HK-2 (cell line): ENCODE measurements around the gene CELF1.
"Not testable (repeated sequence)": the region's sequence is repeated elsewhere in the genome, so short reads cannot be mapped to it uniquely, and the experiment has no call there.

Source experiments
- DNase-seq: peaks from one replicate; pipeline ENCODE4 v3.0.0-alpha.2; 2018; ENCODE audit not compliant: unreplicated experiment

The CELF1 gene

DNA sequence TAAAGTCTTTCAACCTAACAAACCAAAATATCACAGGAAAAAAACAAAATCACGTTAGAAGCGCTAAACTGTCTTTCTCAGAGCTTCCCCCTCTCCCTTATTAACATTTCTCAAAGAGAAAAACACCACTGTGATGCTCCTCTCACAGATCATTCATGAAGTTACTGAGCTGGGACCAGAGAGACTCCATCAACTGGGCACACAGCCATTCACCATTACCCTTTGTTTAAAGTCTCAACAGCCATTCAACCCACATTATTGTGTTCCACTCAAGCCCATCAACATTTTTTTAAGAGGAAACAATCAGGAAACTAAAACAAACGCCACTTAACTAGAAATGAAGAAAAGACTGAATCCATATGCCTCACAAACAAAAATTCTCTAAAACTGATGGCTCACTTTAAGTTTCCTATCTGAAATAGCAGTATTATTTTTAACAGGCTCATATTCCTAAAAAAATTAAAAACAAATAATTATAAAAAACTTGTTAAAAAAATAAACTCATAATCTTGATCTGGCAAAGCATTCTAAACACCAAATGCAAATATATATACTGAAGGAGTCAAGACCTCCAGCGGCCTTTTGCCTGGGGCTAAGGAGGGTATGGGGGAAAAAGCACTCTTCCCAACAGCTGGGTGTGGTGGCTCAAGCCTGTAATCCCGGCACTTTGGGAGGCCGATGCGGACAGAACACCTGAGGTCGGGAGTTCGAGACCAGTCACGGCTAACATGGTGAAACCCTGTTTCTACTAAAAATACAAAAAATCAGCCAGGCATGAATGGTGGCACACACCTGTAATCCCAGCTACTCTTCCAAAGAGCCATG, 14.0 kb downstream of the CELF1 start:
- DNase-seq, result no peak

DNA sequence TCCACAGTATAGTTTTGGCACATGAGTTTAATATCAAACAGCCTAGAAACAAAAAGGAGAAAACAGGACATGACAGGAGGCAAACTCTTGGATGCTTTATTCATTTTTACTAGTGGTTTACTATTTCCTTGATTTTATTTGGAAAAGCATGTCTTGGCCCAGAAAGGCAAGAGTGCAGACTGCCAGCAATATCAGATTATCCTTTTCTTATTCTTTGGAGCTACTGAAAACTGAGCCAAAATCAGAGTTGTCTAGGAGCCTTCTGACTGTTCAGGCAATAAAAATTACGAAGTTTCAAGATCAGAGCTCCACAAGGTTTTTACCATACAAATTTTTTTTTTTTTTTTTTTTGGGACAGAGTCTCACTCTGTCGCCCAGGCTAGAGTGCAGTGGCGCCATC, 16.0 kb downstream of the CELF1 start:
- no peak for DNase-seq

DNA sequence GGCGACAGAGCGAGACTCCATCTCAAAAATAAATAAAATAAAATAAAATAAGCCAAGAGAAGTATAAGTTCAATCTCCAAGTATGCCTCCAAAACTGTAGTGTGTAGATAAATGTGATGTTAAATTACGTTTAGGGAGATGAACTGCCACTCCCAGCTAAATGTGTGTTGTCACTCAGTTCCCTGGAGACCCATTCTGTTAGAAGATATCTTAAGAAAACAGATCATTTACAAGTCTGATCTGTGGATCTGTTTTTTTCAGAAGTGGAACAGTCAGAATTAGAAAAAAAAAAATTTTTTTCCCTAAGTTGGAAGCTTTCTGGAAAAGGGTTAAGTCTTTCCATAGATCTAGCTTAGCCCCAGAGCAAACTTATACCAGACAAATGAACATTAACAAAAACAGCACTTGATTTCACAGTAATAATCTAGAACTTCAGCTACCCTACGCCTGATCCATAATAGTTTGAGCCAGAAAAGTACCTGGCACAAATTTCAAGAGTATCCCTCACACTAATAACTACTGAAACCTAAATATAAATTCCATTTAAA, 18.2 kb downstream of the CELF1 start:
- DNase-seq, result no peak

- DNase-seq, result no peak
Measured at GRCh38 chr11:47533690-47534151, 19.2 kb downstream of the CELF1 start.

DNA sequence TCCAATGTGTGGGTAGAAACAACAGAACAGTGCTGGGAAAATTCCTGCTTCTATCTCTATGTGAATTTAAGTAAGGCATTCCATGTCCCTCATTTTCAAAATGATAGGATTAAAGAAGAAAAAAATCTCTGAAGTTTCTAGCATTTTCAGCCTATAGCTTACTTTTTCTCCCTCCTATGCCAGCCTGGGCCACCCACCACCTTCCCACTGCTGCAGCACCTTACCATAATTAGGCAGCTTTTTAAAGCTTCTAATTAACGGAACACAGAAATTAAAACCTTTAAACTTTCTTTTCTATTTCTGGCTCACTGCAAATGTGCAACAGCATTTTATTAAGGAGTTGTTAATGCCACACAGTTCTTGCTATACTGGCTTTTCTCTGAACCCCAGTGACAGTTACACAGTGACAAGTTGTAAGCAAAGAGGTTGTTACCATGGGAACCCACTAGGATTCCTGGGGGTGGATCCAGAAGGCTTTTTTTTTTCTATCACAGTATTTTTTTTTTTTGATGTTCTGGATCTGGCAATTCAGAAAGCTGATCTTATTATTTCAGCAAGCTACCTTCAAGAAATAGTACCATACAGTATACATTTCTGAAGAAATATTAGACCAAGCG, 20.2 kb downstream of the CELF1 start:
- DNase-seq, result no peak

DNA sequence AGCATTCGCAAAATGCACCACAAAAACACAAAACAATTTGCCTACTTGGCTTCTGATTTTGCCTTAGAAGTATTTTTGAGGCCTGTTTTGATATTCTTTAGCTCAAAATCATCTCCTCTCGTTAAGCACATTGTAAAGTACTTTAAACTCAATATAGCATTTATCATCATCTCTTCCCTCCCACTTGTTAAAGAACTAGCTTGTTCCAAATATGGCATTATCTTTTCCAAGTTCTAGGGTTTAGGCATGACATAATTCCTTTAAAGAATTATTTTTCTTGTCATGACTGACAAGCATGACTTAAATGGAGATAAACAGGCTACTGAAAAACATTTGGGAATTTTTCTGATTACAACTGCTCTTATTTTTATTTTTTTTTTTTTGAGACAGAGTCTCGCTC, 21.3 kb downstream of the CELF1 start:
- no peak for DNase-seq

GRCh38 chr11:47530721-47531120, 22.2 kb downstream of the CELF1 start:
- DNase-seq, result not testable (repeated sequence)

DNA sequence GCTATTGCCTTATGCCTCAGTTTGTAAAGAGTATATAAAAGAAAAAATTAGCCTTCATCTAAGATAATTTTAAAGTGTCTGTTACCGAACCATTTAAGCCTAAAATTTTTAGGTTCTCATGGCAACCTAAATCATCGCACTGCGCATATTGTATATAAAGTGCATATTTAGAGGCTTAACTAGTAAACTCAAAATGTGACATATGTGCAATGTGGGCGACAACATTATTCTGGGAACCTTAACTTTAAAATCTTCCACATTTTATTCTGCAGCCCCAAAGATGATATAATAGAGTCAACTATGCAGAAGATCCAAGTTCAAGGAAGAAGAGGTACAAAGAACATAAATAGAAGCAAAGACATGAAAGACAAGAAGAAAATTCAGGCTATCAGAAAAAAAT, 23.0 kb downstream of the CELF1 start:
- no peak for DNase-seq

DNA sequence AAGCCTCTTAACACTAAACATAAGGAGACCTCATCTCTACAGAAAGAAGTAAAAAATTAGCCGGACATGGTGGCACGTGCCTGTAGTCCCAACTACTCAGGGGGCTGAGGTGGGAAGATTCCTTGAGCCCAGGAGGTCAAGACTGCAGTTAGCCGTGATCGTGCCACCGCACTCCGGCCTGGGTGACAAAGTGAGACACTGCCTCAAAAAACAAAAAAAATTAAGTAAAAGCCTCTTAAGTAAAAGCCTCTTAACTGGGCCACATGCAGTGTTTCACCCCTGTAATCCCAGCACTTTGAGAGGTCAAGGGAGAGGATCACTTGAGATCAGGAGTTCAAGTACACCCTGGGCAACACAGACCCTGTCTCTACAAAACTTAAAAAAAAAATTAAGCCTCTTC, 25.7 kb downstream of the CELF1 start:
- no peak for DNase-seq

DNA sequence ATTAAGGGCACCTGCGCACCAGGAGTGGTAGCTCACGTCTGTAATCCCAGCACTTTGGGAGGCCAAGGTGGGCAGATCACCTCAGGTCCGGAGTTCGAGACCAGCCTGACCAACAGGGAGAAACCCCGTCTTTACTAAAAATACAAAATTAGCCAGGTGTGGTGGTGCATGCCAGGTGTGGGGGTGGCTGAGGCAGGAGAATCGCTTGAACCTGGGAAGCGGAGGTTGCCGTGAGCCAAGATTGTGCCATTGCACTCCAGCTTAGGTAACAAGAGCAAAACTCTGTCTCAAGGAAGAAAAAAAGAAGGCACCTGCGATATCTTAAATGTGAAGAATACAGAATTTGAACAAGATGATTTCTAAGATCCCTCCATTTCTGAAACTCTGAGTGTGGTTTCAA, 26.9 kb downstream of the CELF1 start:
- DNase-seq, result not testable (repeated sequence)

DNA sequence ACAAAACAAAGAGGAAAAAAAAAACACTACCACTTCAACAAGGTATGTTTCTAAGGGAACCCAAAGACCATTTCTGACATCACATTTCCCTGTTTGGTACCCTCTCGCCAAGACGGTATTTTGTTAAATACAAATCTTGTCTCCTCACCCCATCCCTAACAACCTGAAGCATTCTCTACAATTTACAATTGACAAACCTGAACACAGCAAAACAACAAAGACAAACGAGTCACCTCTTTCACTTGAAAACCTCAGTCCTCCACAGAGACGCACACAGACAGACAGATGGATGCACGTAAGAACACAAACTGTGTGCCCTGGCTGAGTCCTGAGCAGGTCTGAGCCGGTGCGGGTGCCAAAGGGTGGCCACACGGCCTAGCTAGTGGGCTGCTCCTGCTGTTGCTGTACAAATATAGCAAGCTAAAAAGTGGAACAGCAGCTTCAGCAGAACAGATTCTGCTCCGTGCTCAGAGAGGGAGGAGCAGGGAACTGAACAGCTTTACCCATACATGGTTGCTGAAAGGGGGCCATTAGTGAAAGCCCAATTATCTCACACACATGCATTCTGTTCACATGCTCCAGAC, 28.5 kb downstream of the CELF1 start:
- DNase-seq, result no peak

DNA sequence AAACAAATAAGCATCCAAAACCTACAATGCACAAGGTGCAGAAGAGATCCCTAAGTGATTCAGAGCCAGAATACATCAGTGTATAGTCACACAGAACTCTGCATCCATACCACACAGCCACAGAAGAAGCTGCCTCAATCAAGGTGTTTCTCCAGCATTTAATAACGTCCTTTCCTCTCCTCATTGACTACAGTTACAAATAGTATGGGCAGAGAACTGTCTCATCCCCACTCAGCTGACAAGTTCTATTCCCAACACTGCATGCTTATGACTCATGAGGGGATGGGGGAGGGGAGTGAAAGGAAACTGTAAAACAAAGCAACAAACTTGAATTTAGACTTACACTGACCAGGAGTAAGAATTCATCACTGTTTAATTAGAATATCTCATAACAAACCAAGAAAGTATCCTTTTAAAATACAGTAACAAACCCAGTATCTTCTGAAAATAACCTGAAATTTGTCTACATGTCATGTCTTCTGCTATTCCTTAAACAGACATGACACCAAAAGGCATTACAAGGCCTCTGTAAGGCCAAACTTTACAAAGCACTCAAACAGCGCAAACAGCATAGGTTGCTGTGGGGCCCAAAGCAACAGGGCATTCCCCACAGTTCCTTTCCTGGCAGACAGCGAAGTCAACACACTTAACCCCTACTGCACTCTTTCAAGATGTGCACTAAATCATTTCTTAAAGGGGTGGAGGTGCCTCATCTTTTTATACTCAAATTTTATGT, 29.3 kb downstream of the CELF1 start:
- no peak for DNase-seq

DNA sequence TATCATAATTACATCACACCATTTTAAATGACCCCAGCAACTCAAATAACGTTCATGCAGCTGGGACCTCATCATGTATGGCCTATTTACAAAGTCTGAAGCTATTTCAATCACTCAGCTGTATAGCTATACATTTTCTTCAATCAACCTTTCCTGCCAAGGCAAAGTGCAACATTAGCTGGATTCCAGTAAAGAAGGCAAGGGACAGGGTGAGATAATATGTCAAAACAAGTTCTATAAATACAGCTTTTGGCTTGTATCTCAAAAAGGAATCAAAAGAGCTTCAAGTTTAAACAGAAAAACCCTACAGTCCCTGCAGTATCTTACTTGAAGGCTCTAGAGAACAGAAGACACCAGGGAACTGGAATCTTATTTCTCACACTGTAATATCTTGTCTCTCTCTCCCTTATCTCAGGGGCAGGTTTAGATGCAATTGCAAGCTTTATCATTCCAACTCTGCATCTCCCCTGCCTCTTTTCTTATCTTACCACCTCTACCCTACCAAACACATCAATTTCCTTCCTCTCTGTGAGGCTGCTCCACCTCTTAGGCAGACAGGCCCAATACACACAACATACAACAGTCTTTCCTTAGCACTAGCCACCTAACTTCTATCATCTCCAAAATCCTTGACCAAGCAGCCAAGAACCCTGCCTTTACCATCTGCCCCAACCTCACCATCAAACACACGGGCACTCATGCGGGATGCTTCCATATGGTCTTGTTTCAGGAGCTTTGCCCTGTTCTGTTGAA, 34.5 kb downstream of the CELF1 start:
- DNase-seq, result no peak

DNA sequence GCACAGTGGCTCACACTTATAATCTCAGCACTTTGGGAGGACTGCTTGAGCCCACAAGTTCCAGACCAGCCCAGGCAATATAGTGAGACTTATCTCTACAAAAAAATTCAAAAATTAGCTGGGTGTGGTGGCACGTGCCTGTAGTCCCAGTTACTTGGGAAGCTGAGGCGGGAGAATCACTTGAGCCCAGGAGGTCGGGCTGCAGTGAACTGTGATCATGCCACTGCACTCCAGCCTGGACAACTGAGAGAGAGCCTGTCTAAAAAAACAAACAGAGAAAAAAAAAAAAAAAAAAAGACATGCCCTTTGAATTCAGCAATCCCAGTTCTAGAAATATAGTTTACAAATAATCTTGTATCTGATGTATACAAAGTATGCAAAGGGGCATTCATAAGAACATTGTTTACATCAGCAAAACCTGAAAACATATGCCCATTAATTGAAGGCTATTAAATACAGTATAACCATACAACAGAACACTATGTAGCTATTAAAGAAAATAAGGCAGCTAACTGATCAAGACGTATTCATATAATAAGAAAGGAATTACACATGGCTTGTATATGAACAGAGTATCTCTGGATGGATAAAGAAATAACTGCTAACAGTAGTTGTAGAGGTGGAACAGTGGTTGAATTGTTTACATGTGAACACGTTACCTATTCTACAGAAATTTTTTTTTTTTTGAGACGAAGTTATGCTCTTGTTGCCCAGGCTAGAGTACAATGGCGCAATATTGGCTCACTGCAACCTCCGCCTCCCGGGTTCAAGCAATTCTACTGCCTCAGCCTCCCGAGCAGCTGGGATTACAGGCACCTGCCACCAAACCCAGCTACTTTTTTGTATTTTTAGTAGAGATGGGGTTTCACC, 35.7 kb downstream of the CELF1 start:
- DNase-seq, result no peak

DNA sequence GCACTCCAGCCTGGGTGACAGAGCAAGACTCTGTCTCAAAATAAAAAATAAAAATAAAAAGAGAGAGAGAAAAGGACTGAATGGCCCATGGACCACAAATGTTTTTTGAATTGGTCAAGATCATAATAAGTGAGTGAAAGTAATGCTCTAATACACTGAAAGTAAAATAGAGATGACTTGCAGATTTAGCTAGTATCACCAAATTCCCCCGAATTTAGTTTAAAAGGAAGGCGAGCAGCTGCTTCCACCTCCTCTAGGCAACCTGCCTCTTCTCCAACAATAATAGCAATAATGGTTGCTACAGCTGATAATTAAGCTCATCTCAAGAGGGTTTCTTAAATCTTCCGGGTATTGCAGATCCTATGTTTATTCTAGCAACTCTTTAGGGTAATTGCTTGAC, 36.8 kb downstream of the CELF1 start:
- no peak for DNase-seq

DNA sequence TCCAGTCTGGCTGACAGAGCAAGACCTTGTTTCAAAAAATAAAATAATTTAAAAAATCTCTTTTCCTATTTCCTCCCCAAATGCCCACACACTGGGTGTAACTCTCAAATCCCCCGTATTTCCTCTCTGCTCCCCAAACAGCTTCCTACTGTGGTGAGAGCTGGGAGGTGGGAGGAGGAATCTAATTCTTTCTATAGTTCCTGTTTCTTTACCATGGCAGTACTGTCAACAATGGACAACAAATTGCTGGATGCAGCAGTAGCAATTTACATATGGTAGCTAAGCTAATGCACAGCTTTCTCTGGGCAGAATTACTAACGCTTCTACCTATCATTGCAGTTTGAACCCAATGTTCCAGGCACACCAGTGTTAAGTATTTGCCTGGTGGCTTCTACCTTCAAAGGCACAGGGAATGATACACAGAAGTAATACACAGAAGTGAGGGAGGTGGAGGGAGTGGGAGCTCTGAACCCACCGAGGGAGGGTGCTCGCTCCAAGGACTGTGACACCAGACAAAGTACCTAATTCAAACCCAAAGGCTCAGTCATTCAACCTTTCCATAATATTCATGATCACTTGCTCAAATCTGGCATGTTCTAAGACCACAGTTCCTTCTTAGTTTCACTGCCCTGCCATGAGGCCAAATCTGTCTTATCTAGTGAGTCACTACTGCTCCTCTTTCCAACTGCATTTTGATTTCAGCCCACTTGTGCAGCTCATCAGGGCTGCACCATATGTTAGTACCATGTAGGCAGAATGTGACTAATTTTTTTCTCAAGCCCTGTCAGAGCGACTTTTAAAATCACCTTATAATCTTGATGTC, 37.9 kb downstream of the CELF1 start:
- DNase-seq, result no peak

- no peak for DNase-seq
Measured at GRCh38 chr11:47512701-47513100, 40.2 kb downstream of the CELF1 start.

DNA sequence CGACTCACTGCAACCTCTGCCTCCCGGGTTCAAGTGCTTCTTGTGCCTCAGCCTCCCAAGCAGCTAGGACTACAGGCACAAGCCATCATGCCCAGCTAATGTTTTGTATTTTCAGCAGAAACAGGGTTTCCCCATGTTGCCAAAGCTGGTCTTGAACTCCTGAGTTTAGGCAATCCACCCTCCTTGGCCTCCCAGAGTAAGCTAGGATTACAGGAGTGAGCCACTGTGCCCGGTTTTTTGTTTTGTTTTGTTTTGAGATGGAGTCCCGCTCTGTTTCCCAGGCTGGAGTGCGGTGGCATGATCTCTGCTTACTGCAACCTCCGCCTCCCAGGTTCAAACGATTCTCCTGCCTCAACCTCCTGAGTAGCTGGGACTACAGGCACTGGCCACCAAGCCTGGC, 41.0 kb downstream of the CELF1 start:
- no peak for DNase-seq

DNA sequence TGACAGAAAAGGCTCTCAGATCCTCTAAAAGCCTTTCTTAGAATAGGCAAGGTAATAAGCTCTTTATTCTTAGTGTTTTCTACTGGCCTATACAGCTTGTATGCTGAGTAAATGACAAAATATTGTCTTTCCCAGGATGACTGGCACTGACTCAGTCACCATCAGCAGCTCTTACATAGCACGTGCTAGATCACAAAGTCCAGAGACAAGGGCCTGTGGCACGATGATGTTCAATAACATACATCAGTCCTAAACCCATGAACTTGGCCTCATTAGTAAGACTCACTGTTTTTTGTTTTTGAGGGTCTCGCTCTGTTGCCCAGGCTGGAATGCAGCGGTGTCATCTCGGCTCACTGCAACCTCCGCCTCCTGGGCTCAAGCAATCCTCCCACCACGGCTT, 42.7 kb downstream of the CELF1 start:
- no peak for DNase-seq
